Ovary (tissue), 9 donors: Measurements from ENCODE around the gene CLDN2. TPM values are rescaled to one million over a fixed set of nuclear protein-coding genes. Genes with fewer than 3 reads are reported as not detected.

Experiments
- DNase-seq, 5 donors: peaks; one replicate each; pipeline ENCODE4 v3.0.0-alpha.2; 2019 to 2020
- H3K27ac ChIP-seq, 2 donors: fragments of 200-600 bp; one replicate each; pipeline versions ENCODE4 v1.5.1 to v1.8.0; 2019 to 2022
- H3K27me3 ChIP-seq: fragments of 200-600 bp; one replicate; pipeline ENCODE4 v1.8.0; 2022
- H3K36me3 ChIP-seq: fragments of 200-600 bp; sonication (generic); one replicate; pipeline ENCODE4 v1.5.1; 2019
- H3K4me1 ChIP-seq: one replicate; pipeline ENCODE4 v1.8.1; 2013; ENCODE audit warnings: mild to moderate bottlenecking, moderate library complexity; ENCODE audit not compliant: insufficient read depth
- H3K4me3 ChIP-seq: fragments of 200-600 bp; sonication (generic); one replicate; pipeline ENCODE4 v1.5.1; 2017
- H3K9me3 ChIP-seq, 2 donors: fragments of 200-600 bp in 1 of 2; sonication (generic) in 1 of 2; one replicate each; pipeline versions ENCODE4 v1.5.1 to v1.8.1; 2013 to 2019; ENCODE audit warnings: mild to moderate bottlenecking in 1 of 2, moderate library complexity in 1 of 2
- CTCF ChIP-seq, 3 donors: fragments of 450-650 bp in 2 of 3; fragments of 200-600 bp in 1 of 3; IDR thresholded peaks; one replicate each; pipeline versions ENCODE4 v1.5.1 to v1.8.0; 2016 to 2022; ENCODE audit warnings: antibody characterized with exemption in 3 of 3, mild to moderate bottlenecking in 1 of 3
- EP300 ChIP-seq: sonication (generic); formaldehyde crosslinking; IDR thresholded peaks from one replicate; pipeline ENCODE4 v1.6.1; 2017; ENCODE audit warnings: antibody characterized with exemption
- POLR2A ChIP-seq: fragments of 450-650 bp; IDR thresholded peaks from one replicate; pipeline ENCODE4 v1.6.1; 2017; ENCODE audit warnings: antibody characterized with exemption, mild to moderate bottlenecking, moderate library complexity
- WGBS, 3 donors: extraction: QIAGEN DNeasy Blood & Tissue Kit in 1 of 3; methylation state at CpG; one replicate each; pipeline versions ENCODE4 v1.1.5 to v1.1.7; 2013 to 2017; 5-methylcytosine and 5-hydroxymethylcytosine counted together
- intact Hi-C, 4 donors: fragments of 100-400 bp; cut with DNase I; formaldehyde crosslinking; loops; one replicate each; pipeline versions ENCODE4 v1.11.0 to v1.15.1; 2022 to 2023
- polyA plus RNA-seq, 2 donors: library from polyadenylated mRNA; stranded (reverse); fragments of 200-250 nt in 1 of 2; fragments of 350-450 nt in 1 of 2; fragmentation: Illumina TruSeq in 1 of 2; extraction: RNeasy Lipid Tissue Mini Kit (QIAGEN cat#74804) in 1 of 2; gene quantifications; one replicate each; pipeline ENCODE4 v1.2.3, GENCODE V29; 2013 to 2014
- total RNA-seq, 7 donors: library from RNA; depleted of rRNA in 2 of 7; stranded (reverse); fragments of >200 nt in 2 of 7; fragmentation: NEBNext Ultra II Directional in 3 of 7; extraction: Animal tissue kit (Norgen Biotek cat#: 25700) in 3 of 7; gene quantifications; one replicate each; pipeline versions ENCODE4 v1.1.0 to v1.2.4, GENCODE V29; 2016 to 2023
- donor health status: DM: no; HTN: no; CAD: no; lungs with moderate emphysema.
- donor health status: DM: no; HTN: no; CAD: no.
- donor health status: Bipolar disorder and iron deficiency.
- donor health status: DM: yes; HTN: yes; CAD: no.
- donor health status: DM: no; HTN: no; CAD: no.
- donor health status: DM: yes; HTN: yes; CAD: no.

CLDN2 gene
- total and polyA plus RNA-seq, 9 donors = 0.10 to 0.70 (median 0.47) TPM; not detected in 5

GRCh38 chrX:106905064-106905708 is 15.0 kb upstream of the CLDN2 start:
- no peak overlapping the region for H3K4me3 ChIP-seq
- 71 to 77% (median 75%) methylated on average over 5 of the region's 5 CpGs for WGBS, 3 donors
- no peaks in the 10 kb centered on the region for H3K36me3 ChIP-seq
- H3K4me1 ChIP-seq = no peaks in the 10 kb centered on the region
- TF ChIP-seq EP300 (no peak), POLR2A (no peak), CTCF (IDR thresholded peaks at IDR 0.05) (no peak)
- no peak for DNase-seq
- no peaks in the 10 kb centered on the region for H3K9me3 ChIP-seq
- H3K27me3 ChIP-seq = no peaks in the 10 kb centered on the region
- H3K27ac ChIP-seq = no peak overlapping the region
- intact Hi-C loops = no loop called here

GRCh38 chrX:106906361-106906760 is 13.8 kb upstream of the CLDN2 start:
- WGBS, 3 donors = 42 to 50% (median 45%) methylated on average over 6 of the region's 6 CpGs
- Histone ChIP-seq H3K9me3 (no peaks in the 10 kb centered on the region), H3K27ac (no peak overlapping the region), H3K4me1 (no peaks in the 10 kb centered on the region), H3K4me3 (no peak overlapping the region), H3K36me3 (no peaks in the 10 kb centered on the region), H3K27me3 (no peaks in the 10 kb centered on the region)
- intact Hi-C loops = no loop called here
- TF ChIP-seq EP300 (no peak), CTCF (IDR thresholded peaks at IDR 0.05) (no peak), POLR2A (no peak)
- DNase-seq = no peak

GRCh38 chrX:106912864-106913263 is 7.3 kb upstream of the CLDN2 start:
- H3K4me3 ChIP-seq = no peak overlapping the region
- H3K27me3 ChIP-seq = no peaks in the 10 kb centered on the region
- intact Hi-C loops = loop anchor here in 1 of 4 donors (5.0 kb wide), 1 partner anchor 1526 kb away; no protein-coding TSS in a partner anchor
- no peak for DNase-seq
- no peaks in the 10 kb centered on the region for H3K4me1 ChIP-seq
- no peak for TF ChIP-seq EP300
- no peak for TF ChIP-seq CTCF (IDR thresholded peaks at IDR 0.05)
- TF ChIP-seq POLR2A = no peak
- 61 to 64% (median 61%) methylated on average over 2 of the region's 2 CpGs for WGBS, 3 donors
- H3K27ac ChIP-seq = no peak overlapping the region
- no peaks in the 10 kb centered on the region for H3K36me3 ChIP-seq
- no peaks in the 10 kb centered on the region for H3K9me3 ChIP-seq

GRCh38 chrX:106917830-106918500 is 2.2 kb upstream of the CLDN2 start:
- WGBS, 3 donors = 40 to 58% (median 49%) methylated on average over 6 of the region's 6 CpGs
- intact Hi-C loops = no loop called here
- Histone ChIP-seq H3K4me1 (no peaks in the 10 kb centered on the region), H3K36me3 (no peaks in the 10 kb centered on the region), H3K9me3 (no peaks in the 10 kb centered on the region), H3K4me3 (no peak overlapping the region), H3K27ac (no peak overlapping the region), H3K27me3 (no peaks in the 10 kb centered on the region)
- DNase-seq = no peak
- no peak for TF ChIP-seq POLR2A
- TF ChIP-seq CTCF (IDR thresholded peaks at IDR 0.05) = no peak
- no peak for TF ChIP-seq EP300
